Skeletal muscle satellite cell (primary cell): Measurements from ENCODE around the gene ROBO2.

Experiments used
- H3K27me3 ChIP-seq: 2 replicates; pipeline ENCODE4 v1.7.0; 2013; ENCODE audit warnings: low read length; ENCODE audit not compliant: control insufficient read depth, insufficient read depth
- H3K36me3 ChIP-seq: 2 replicates; pipeline ENCODE4 v1.7.0; 2013; ENCODE audit warnings: mild to moderate bottlenecking, control low read depth, low read length; ENCODE audit not compliant: insufficient read depth
- H3K4me1 ChIP-seq: 2 replicates; pipeline ENCODE4 v1.7.0; 2013; ENCODE audit warnings: low read length; ENCODE audit not compliant: control insufficient read depth, insufficient read depth
- H3K4me2 ChIP-seq: 2 replicates; pipeline ENCODE4 v1.7.0; 2013; ENCODE audit warnings: mild to moderate bottlenecking, low read length
- H3K4me3 ChIP-seq: 2 replicates; pipeline ENCODE4 v1.7.0; 2013; ENCODE audit warnings: low read length
- H3K9ac ChIP-seq: 2 replicates; pipeline ENCODE4 v1.7.0; 2013; ENCODE audit warnings: mild to moderate bottlenecking, low read depth, low read length, moderate library complexity
- H3K9me3 ChIP-seq: replicated peaks from 2 replicates; pipeline ENCODE4 v1.7.0; 2013; ENCODE audit warnings: mild to moderate bottlenecking, control low read depth, low read length

The ROBO2 gene

GRCh38 chr3:77038930-77039605 lies 831 bp upstream of the ROBO2 start:
- H3K9me3 ChIP-seq = no peaks in the 10 kb centered on the region
- H3K4me1 ChIP-seq = peaks cover 8% of the 10 kb centered on the region
- H3K4me3 ChIP-seq = peak overlapping the region; percentile 65
- H3K4me2 ChIP-seq = peak overlapping the region; percentile 90
- no peak overlapping the region for H3K9ac ChIP-seq
- no peaks in the 10 kb centered on the region for H3K36me3 ChIP-seq
- peaks cover 46% of the 10 kb centered on the region for H3K27me3 ChIP-seq

GRCh38 chr3:77040216-77040615 lies 317 bp downstream of the ROBO2 start:
- Histone ChIP-seq H3K27me3 (peaks cover 46% of the 10 kb centered on the region), H3K9ac (no peak overlapping the region), H3K4me2 (peak overlapping the region; percentile 90), H3K36me3 (no peaks in the 10 kb centered on the region), H3K4me3 (peak overlapping the region; percentile 65), H3K9me3 (no peaks in the 10 kb centered on the region), H3K4me1 (peaks cover 8% of the 10 kb centered on the region)

GRCh38 chr3:77040926-77041722 lies 1.2 kb downstream of the ROBO2 start:
- Histone ChIP-seq H3K9ac (no peak overlapping the region), H3K4me3 (no peak overlapping the region), H3K4me1 (peaks cover 8% of the 10 kb centered on the region), H3K9me3 (no peaks in the 10 kb centered on the region), H3K4me2 (no peak overlapping the region), H3K27me3 (peaks cover 42% of the 10 kb centered on the region), H3K36me3 (no peaks in the 10 kb centered on the region)

GRCh38 chr3:77041811-77042210 lies 1.9 kb downstream of the ROBO2 start:
- H3K4me3 ChIP-seq = no peak overlapping the region
- H3K27me3 ChIP-seq = peaks cover 39% of the 10 kb centered on the region
- H3K9me3 ChIP-seq = no peaks in the 10 kb centered on the region
- no peak overlapping the region for H3K9ac ChIP-seq
- no peaks in the 10 kb centered on the region for H3K36me3 ChIP-seq
- H3K4me1 ChIP-seq = peaks cover 8% of the 10 kb centered on the region
- no peak overlapping the region for H3K4me2 ChIP-seq

- H3K4me3 ChIP-seq = no peak overlapping the region
Measured at GRCh38 chr3:77042343-77042742, 2.4 kb downstream of the ROBO2 start.

GRCh38 chr3:77042882-77043281 lies 3.0 kb downstream of the ROBO2 start:
- no peaks in the 10 kb centered on the region for H3K9me3 ChIP-seq
- H3K27me3 ChIP-seq = peaks cover 30% of the 10 kb centered on the region
- no peak overlapping the region for H3K4me2 ChIP-seq
- H3K4me1 ChIP-seq = peaks cover 8% of the 10 kb centered on the region
- H3K36me3 ChIP-seq = no peaks in the 10 kb centered on the region
- no peak overlapping the region for H3K9ac ChIP-seq
- H3K4me3 ChIP-seq = no peak overlapping the region

More at GRCh38 chr3:77042343-77042742, 2.4 kb downstream of the ROBO2 start:
- Histone ChIP-seq H3K27me3 (peaks cover 34% of the 10 kb centered on the region), H3K36me3 (no peaks in the 10 kb centered on the region), H3K9ac (no peak overlapping the region), H3K4me1 (peaks cover 8% of the 10 kb centered on the region), H3K4me2 (no peak overlapping the region), H3K9me3 (no peaks in the 10 kb centered on the region)

- Histone ChIP-seq H3K4me1 (no peaks in the 10 kb centered on the region), H3K9ac (no peak overlapping the region), H3K36me3 (no peaks in the 10 kb centered on the region), H3K9me3 (no peaks in the 10 kb centered on the region), H3K4me2 (no peak overlapping the region), H3K4me3 (no peak overlapping the region), H3K27me3 (peaks cover 12% of the 10 kb centered on the region)
Measured at GRCh38 chr3:77045686-77046085, 5.8 kb downstream of the ROBO2 start.

GRCh38 chr3:77048186-77048585 lies 8.3 kb downstream of the ROBO2 start:
- no peak overlapping the region for H3K9ac ChIP-seq
- H3K9me3 ChIP-seq = no peaks in the 10 kb centered on the region
- no peaks in the 10 kb centered on the region for H3K36me3 ChIP-seq
- no peaks in the 10 kb centered on the region for H3K27me3 ChIP-seq
- H3K4me3 ChIP-seq = no peak overlapping the region
- H3K4me1 ChIP-seq = no peaks in the 10 kb centered on the region
- H3K4me2 ChIP-seq = no peak overlapping the region

- no peak overlapping the region for H3K4me2 ChIP-seq
- H3K4me3 ChIP-seq = no peak overlapping the region
- no peak overlapping the region for H3K9ac ChIP-seq
- no peaks in the 10 kb centered on the region for H3K27me3 ChIP-seq
- no peaks in the 10 kb centered on the region for H3K9me3 ChIP-seq
- H3K36me3 ChIP-seq = no peaks in the 10 kb centered on the region
- H3K4me1 ChIP-seq = no peaks in the 10 kb centered on the region
Measured at GRCh38 chr3:77051591-77051990, 11.7 kb downstream of the ROBO2 start.

- no peaks in the 10 kb centered on the region for H3K9me3 ChIP-seq
- H3K4me3 ChIP-seq = no peak overlapping the region
- H3K9ac ChIP-seq = no peak overlapping the region
- H3K36me3 ChIP-seq = no peaks in the 10 kb centered on the region
- H3K4me1 ChIP-seq = no peaks in the 10 kb centered on the region
- no peaks in the 10 kb centered on the region for H3K27me3 ChIP-seq
- H3K4me2 ChIP-seq = no peak overlapping the region
Measured at GRCh38 chr3:77052051-77052501, 12.2 kb downstream of the ROBO2 start.

- Histone ChIP-seq H3K36me3 (no peaks in the 10 kb centered on the region), H3K9ac (no peak overlapping the region), H3K27me3 (no peaks in the 10 kb centered on the region), H3K4me3 (no peak overlapping the region), H3K9me3 (no peaks in the 10 kb centered on the region), H3K4me2 (no peak overlapping the region), H3K4me1 (no peaks in the 10 kb centered on the region)
Measured at GRCh38 chr3:77052733-77053670, 13.1 kb downstream of the ROBO2 start.
